GM06990 (cell line): Measurements from ENCODE around the gene POR.

Experiments
- DNase-seq: peaks from one replicate; pipeline ENCODE4 v3.0.0-alpha.2; 2011; ENCODE audit not compliant: insufficient read length; ENCODE audit errors: extremely low read depth
- H3K27me3 ChIP-seq: replicated peaks from 2 replicates; pipeline ENCODE4 v1.6.0; 2011; ENCODE audit warnings: low read length; ENCODE audit not compliant: control insufficient read depth, insufficient read depth
- H3K36me3 ChIP-seq: 2 replicates; pipeline ENCODE4 v1.5.1; 2011; ENCODE audit warnings: low read length; ENCODE audit not compliant: control insufficient read depth, insufficient read depth
- H3K4me3 ChIP-seq: replicated peaks from 2 replicates; pipeline ENCODE4 v1.5.1; 2011; ENCODE audit warnings: low read depth, mild to moderate bottlenecking, control low read depth, low read length
- TF ChIP-seq, protein P1 (sequence below): IDR thresholded peaks from 2 replicates; pipeline ENCODE4 v1.5.1; 2011; ENCODE audit warnings: low read length, control low read depth, mild to moderate bottlenecking, inconsistent platforms; ENCODE audit not compliant: insufficient read depth, poor library complexity, severe bottlenecking

The POR gene

DNA sequence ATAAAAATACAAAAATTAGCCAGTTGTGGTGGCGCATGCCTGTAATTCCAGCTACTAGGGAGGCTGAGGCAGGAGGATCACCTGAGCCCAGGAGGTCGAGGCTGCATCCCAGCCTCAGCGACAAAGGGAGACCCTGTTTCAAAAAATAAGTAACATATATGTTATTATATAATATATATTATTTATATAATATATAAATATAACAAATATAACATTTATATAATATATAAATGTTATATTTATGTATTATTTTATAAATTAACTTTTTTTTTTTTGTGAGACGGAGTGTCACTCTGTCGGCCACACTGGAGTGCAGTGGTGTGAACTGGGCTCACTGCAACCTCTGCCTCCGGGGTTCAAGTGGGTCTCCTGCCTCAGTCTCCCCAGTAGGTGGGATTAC is 1.5 kb upstream of the POR start:
- TF ChIP-seq, protein P1, sequence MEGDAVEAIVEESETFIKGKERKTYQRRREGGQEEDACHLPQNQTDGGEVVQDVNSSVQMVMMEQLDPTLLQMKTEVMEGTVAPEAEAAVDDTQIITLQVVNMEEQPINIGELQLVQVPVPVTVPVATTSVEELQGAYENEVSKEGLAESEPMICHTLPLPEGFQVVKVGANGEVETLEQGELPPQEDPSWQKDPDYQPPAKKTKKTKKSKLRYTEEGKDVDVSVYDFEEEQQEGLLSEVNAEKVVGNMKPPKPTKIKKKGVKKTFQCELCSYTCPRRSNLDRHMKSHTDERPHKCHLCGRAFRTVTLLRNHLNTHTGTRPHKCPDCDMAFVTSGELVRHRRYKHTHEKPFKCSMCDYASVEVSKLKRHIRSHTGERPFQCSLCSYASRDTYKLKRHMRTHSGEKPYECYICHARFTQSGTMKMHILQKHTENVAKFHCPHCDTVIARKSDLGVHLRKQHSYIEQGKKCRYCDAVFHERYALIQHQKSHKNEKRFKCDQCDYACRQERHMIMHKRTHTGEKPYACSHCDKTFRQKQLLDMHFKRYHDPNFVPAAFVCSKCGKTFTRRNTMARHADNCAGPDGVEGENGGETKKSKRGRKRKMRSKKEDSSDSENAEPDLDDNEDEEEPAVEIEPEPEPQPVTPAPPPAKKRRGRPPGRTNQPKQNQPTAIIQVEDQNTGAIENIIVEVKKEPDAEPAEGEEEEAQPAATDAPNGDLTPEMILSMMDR: no peak
- no peaks in the 10 kb centered on the region for H3K36me3 ChIP-seq
- no peaks in the 10 kb centered on the region for H3K27me3 ChIP-seq
- no peak overlapping the region for H3K4me3 ChIP-seq
- DNase-seq: no peak

DNA sequence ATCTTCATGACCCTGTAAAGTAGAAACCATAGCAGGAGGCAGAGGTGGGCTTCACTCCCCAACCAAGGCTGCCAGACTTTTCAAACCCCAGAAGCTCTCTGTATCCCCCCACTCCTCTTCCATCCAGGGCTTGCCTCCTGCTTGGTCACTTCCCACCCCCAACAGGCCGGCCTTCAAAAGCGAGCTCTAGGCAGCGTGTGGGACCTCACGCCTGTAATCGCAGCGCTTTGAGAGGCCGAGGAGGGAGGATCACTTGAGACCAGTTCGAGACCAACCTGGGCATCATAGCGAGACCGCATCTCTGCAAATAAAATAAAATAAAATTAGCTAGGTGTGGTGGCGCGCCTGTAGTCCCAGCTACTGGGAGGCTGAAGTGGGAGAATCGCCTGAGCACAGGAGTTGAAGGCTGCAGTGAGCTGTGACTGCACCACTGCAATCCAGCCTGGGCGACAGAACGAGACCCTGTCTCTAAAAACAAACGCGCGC is 743 bp upstream of the POR start:
- TF ChIP-seq, protein P1: no peak
- Histone ChIP-seq H3K27me3 (no peaks in the 10 kb centered on the region), H3K36me3 (no peaks in the 10 kb centered on the region), H3K4me3 (peak overlapping the region; percentile 67)
- DNase-seq: no peak

DNA sequence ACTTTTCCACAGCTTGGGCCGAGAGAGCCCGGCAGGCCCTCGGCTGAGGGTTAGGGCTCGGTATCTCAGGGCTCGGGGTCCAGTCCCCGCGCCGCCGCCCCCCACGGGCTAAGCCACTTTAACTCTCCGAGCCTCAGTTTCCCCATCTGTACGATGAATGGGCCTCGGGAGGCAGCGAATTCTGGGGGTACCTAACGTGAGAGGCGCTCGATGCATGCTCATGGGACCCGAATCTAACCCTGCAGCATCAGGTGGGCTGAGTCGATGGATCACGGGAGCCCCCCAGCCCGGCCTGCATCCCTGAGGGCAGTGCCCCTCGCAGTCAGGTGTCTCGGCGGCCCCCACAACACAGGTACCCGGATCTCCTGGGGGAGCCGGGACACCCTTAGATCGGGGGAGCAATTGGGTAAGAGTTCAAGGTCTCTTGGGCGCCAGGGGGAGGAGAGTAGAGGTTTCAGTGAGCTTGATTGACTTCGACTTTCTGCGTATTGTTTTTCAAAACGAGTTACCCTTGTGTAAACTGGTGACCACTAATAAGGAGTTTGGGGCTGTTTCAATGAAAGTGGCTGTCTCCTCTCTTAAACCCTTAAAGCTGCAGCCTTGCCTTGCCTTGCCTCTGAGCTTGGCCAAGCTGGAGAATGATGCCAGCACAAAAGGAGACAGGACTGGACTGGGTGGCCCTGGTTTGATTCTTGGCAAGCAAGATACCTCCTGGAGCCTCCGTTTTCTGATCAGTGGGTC is 631 bp downstream of the POR start:
- peak; percentile 33 for DNase-seq
- no peaks in the 10 kb centered on the region for H3K36me3 ChIP-seq
- H3K4me3 ChIP-seq: peak overlapping the region; percentile 92
- TF ChIP-seq, protein P1: no peak
- H3K27me3 ChIP-seq: no peaks in the 10 kb centered on the region

DNA sequence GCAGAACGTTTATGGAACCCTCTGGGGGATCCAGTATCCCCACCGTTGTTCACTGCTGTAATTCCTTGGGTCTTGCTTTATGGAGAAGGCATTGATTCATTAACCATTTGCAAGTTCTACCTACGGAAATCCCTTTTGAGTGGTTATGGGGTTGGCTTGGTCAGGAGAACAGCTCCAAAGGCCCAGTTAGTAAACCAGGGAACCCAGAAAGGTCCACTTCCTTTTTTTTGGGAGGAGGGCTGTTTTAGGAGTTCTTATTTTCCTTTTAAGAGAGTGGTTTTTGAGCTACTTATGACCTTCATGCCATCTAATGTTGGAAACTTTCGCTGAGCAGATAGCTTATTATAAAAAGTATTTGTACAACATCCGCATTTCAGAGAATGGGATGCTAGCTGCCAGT is 1.3 kb downstream of the POR start:
- Histone ChIP-seq H3K27me3 (no peaks in the 10 kb centered on the region), H3K4me3 (peak overlapping the region; percentile 92), H3K36me3 (no peaks in the 10 kb centered on the region)
- TF ChIP-seq, protein P1: no peak
- no peak for DNase-seq

DNA sequence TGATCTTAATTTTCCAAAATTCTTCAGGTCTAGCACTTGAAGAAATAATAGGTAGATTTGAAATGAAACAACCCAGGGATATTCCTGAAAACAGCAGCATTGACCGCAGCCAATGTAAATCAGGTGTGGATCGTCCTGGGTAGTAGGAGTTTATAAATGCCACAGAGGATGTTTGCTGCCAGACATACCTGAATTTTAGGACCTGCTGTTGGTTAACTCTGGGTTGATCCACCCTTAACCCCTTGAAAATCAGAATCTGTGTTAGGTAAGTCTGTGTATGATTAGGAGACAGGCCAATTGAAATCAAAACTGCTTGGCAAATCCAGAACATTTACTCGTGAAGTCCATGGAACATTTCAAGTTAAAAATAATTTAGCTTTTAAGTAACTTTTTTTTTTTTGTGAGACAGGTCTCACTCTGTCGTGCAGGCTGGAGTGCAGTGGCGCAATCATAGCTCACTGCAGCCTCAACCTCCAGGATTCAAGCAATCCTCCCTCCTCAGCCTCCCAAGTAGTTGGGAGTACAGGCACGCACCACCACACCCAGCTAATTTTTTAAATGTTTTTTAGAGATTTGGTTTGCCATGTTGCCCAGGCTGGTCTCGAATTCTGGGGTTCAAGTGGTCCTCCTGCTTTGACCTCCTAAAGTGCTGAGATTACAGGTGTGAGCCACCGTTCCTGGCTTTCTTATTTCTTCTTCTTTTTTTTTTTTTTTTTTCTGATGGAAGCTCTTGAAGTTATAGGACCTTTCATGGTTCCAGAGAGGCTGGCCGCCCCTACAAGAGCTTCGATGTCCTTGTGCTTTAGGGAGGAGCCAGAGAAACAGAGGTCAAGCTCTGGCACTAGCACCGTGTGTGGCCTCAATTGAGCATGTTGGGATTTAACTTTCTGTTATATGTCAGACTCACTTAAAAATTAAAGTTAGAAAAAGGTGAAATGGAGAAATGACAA is 2.0 kb downstream of the POR start:
- H3K4me3 ChIP-seq: no peak overlapping the region
- no peak for DNase-seq
- no peaks in the 10 kb centered on the region for H3K27me3 ChIP-seq
- TF ChIP-seq, protein P1: no peak
- H3K36me3 ChIP-seq: no peaks in the 10 kb centered on the region; the same call in 1 of the 2 replicates
